IPS-11a (cell line): ENCODE results near the gene FAM177A1.
"Not testable (repeated sequence)": the region's sequence is repeated elsewhere in the genome, so short reads cannot be mapped to it uniquely, and the experiment has no call there.

Experiments used
- H3K4me3 ChIP-seq: one replicate; pipeline ENCODE4 v1.5.1; 2013; ENCODE audit warnings: low read depth, low read length, control low read depth

FAM177A1 gene

GRCh38 chr14:35061113-35061791 is 15.2 kb downstream of the FAM177A1 start:
- not testable (repeated sequence) for H3K4me3 ChIP-seq

GRCh38 chr14:35065731-35066130 is 19.7 kb downstream of the FAM177A1 start:
- not testable (repeated sequence) for H3K4me3 ChIP-seq

- no peak overlapping the region for H3K4me3 ChIP-seq
Observed at GRCh38 chr14:35068238-35069012, 22.4 kb downstream of the FAM177A1 start.

- no peak overlapping the region for H3K4me3 ChIP-seq
Observed at GRCh38 chr14:35072226-35072625, 26.2 kb downstream of the FAM177A1 start.

GRCh38 chr14:35073486-35073885 is 27.4 kb downstream of the FAM177A1 start:
- no peak overlapping the region for H3K4me3 ChIP-seq

GRCh38 chr14:35078082-35078481 is 32.0 kb downstream of the FAM177A1 start:
- no peak overlapping the region for H3K4me3 ChIP-seq

GRCh38 chr14:35079742-35080141 is 33.7 kb downstream of the FAM177A1 start:
- no peak overlapping the region for H3K4me3 ChIP-seq

GRCh38 chr14:35083530-35084150 is 37.6 kb downstream of the FAM177A1 start:
- H3K4me3 ChIP-seq = no peak overlapping the region

GRCh38 chr14:35085441-35085840 is 39.4 kb downstream of the FAM177A1 start:
- no peak overlapping the region for H3K4me3 ChIP-seq

GRCh38 chr14:35088514-35088913 is 42.4 kb downstream of the FAM177A1 start:
- H3K4me3 ChIP-seq = no peak overlapping the region

GRCh38 chr14:35094645-35095044 is 48.6 kb downstream of the FAM177A1 start:
- not testable (repeated sequence) for H3K4me3 ChIP-seq

- no peak overlapping the region for H3K4me3 ChIP-seq
Observed at GRCh38 chr14:35107866-35108265, 61.8 kb downstream of the FAM177A1 start.

GRCh38 chr14:35112641-35113040 is 66.6 kb downstream of the FAM177A1 start:
- H3K4me3 ChIP-seq = no peak overlapping the region

- H3K4me3 ChIP-seq = no peak overlapping the region
Observed at GRCh38 chr14:35113308-35113950, 67.4 kb downstream of the FAM177A1 start.

- H3K4me3 ChIP-seq = no peak overlapping the region
Observed at GRCh38 chr14:35114036-35114435, 68.0 kb downstream of the FAM177A1 start.

- H3K4me3 ChIP-seq = no peak overlapping the region
Observed at GRCh38 chr14:35116242-35116641, 70.2 kb downstream of the FAM177A1 start.

- no peak overlapping the region for H3K4me3 ChIP-seq
Observed at GRCh38 chr14:35117112-35117511, 71.0 kb downstream of the FAM177A1 start.

GRCh38 chr14:35121026-35121886 is 75.2 kb downstream of the FAM177A1 start:
- H3K4me3 ChIP-seq = peak overlapping the region; percentile 98

GRCh38 chr14:35121887-35122695 is 76.0 kb downstream of the FAM177A1 start, which contains the start of the genes PPP2R3C and PRORP:
PPP2R3C (minus strand) TSS chr14:35121990; CDS start chr14:35121959, 31 bp downstream.
PRORP (plus strand) TSS chr14:35122552; CDS start chr14:35123246, 694 bp downstream.
- H3K4me3 ChIP-seq = peak within 1 kb of the TSS; percentile 98
